22Rv1 (cell line): ENCODE measurements around the gene RAC2.

ENCODE experiments used
- ZFX ChIP-seq: fragments of 450-650 bp; IDR thresholded peaks from 2 replicates; pipeline ENCODE4 v1.6.1; 2017; ENCODE audit warnings: antibody characterized with exemption, borderline replicate concordance
- TF ChIP-seq, protein P1 (sequence below): fragments of 450-650 bp; IDR thresholded peaks from 2 replicates; pipeline ENCODE4 v1.5.1; 2017; ENCODE audit warnings: mild to moderate bottlenecking

DNA sequence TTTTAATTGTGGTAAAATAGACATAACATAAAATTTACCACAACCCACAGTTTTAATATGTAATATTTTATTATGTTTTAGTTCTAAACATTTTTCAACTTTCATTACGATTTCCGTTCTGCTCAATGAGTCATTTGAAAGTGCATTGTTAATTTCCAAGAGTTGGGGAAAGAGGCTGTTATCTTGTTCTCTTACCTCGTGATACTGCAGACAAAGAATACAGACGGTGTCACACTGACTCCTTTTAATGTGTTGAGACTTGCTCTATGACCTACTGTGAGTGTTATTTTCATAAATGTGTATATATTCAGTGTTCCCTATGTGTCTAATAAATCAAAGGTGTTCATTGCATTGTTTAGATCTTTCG, 10.8 kb upstream of the RAC2 start:
- TF ChIP-seq, protein P1, sequence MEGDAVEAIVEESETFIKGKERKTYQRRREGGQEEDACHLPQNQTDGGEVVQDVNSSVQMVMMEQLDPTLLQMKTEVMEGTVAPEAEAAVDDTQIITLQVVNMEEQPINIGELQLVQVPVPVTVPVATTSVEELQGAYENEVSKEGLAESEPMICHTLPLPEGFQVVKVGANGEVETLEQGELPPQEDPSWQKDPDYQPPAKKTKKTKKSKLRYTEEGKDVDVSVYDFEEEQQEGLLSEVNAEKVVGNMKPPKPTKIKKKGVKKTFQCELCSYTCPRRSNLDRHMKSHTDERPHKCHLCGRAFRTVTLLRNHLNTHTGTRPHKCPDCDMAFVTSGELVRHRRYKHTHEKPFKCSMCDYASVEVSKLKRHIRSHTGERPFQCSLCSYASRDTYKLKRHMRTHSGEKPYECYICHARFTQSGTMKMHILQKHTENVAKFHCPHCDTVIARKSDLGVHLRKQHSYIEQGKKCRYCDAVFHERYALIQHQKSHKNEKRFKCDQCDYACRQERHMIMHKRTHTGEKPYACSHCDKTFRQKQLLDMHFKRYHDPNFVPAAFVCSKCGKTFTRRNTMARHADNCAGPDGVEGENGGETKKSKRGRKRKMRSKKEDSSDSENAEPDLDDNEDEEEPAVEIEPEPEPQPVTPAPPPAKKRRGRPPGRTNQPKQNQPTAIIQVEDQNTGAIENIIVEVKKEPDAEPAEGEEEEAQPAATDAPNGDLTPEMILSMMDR = no peak
- TF ChIP-seq ZFX = no peak
